ENCODE data around the gene TEPSIN. TPM values are rescaled to one million over a fixed set of nuclear protein-coding genes. Genes with fewer than 3 reads are reported as not detected.

TEPSIN gene
- total and polyA plus RNA-seq, 2 of the 13 experiments (the other 11 are each of a cell fraction or from before 2014, with no cell fraction given), result 16.1 to 18.8 TPM

- TF ChIP-seq THYN1 (CRISPR knock-in tag; IDR thresholded peaks at IDR 0.05; ENCODE audit: borderline replicate concordance, low read depth), result 0 out of 2 replicates have a peak, but pooled peaks have one; percentile 21
- TF ChIP-seq, protein P1, sequence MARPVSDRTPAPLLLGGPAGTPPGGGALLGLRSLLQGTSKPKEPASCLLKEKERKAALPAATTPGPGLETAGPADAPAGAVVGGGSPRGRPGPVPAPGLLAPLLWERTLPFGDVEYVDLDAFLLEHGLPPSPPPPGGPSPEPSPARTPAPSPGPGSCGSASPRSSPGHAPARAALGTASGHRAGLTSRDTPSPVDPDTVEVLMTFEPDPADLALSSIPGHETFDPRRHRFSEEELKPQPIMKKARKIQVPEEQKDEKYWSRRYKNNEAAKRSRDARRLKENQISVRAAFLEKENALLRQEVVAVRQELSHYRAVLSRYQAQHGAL (CRISPR knock-in tag; IDR thresholded peaks at IDR 0.05; ENCODE audit: not compliant biosample characterization), result peak; percentile 52
- TF ChIP-seq KDM1A (CRISPR knock-in tag; IDR thresholded peaks at IDR 0.05), result no peak
- TF ChIP-seq DPF2 (CRISPR knock-in tag; IDR thresholded peaks at IDR 0.05; ENCODE audit: borderline replicate concordance, low read depth), result no peak
- TF ChIP-seq KLF13 (CRISPR knock-in tag; IDR thresholded peaks at IDR 0.05), result no peak
- TF ChIP-seq, protein P2, sequence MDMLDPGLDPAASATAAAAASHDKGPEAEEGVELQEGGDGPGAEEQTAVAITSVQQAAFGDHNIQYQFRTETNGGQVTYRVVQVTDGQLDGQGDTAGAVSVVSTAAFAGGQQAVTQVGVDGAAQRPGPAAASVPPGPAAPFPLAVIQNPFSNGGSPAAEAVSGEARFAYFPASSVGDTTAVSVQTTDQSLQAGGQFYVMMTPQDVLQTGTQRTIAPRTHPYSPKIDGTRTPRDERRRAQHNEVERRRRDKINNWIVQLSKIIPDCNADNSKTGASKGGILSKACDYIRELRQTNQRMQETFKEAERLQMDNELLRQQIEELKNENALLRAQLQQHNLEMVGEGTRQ (IDR thresholded peaks at IDR 0.05; ENCODE audit: low read depth, low read length), result no peak
- TF ChIP-seq, protein P2 (CRISPR knock-in tag; IDR thresholded peaks at IDR 0.05; ENCODE audit: borderline replicate concordance), result no peak
- TF ChIP-seq ZNF367 (CRISPR knock-in tag; IDR thresholded peaks at IDR 0.05; ENCODE audit: borderline replicate concordance), result 0 out of 2 replicates have a peak, but pooled peaks have one; percentile 54
- TF ChIP-seq TOPORS (CRISPR knock-in tag; IDR thresholded peaks at IDR 0.05), result peak; percentile 74; the same call in 1 of the 2 replicates
- peak; percentile 87; the same call in 1 of the 2 replicates for TF ChIP-seq ARID2 (CRISPR knock-in tag; IDR thresholded peaks at IDR 0.05; ENCODE audit: borderline replicate concordance)
- peak; percentile 91 for TF ChIP-seq ZFY (CRISPR knock-in tag; IDR thresholded peaks at IDR 0.05)
- peak; percentile 84; the same call in 1 of the 3 replicates for TF ChIP-seq MXI1 (IDR thresholded peaks at IDR 0.05; ENCODE audit: borderline replicate concordance, low read depth, low read length)
- TF ChIP-seq CHD2 (IDR thresholded peaks at IDR 0.05; ENCODE audit: low read depth, low read length), result peak; percentile 77
- TF ChIP-seq ZNF776 (CRISPR knock-in tag; IDR thresholded peaks at IDR 0.05), result peak; percentile 77; the same call in 1 of the 2 replicates
- TF ChIP-seq KLF15 (CRISPR knock-in tag; IDR thresholded peaks at IDR 0.05; ENCODE audit: borderline replicate concordance), result no peak
- TF ChIP-seq SP2 (CRISPR knock-in tag; IDR thresholded peaks at IDR 0.05), result peak; percentile 97
- 0 out of 2 replicates have a peak, but pooled peaks have one; percentile 8 for TF ChIP-seq MAF1 (CRISPR knock-in tag; IDR thresholded peaks at IDR 0.05; ENCODE audit: borderline replicate concordance)
- no peak for TF ChIP-seq MTF2 (CRISPR knock-in tag; IDR thresholded peaks at IDR 0.05; ENCODE audit: borderline replicate concordance)
- TF ChIP-seq KDM4B (CRISPR knock-in tag; IDR thresholded peaks at IDR 0.05), result peak; percentile 31; the same call in 1 of the 2 replicates
- TF ChIP-seq ZNF335 (CRISPR knock-in tag; IDR thresholded peaks at IDR 0.05), result no peak; the same call in 1 of the 2 replicates
- TF ChIP-seq ONECUT2 (CRISPR knock-in tag; IDR thresholded peaks at IDR 0.05), result no peak
- no peak for TF ChIP-seq ZNF644 (CRISPR knock-in tag; IDR thresholded peaks at IDR 0.05; ENCODE audit: low read depth)
- no peak for TF ChIP-seq ELF3 (CRISPR knock-in tag; IDR thresholded peaks at IDR 0.05)
- no peak for TF ChIP-seq ZBTB7A (CRISPR knock-in tag; IDR thresholded peaks at IDR 0.05)
- TF ChIP-seq, protein P3, sequence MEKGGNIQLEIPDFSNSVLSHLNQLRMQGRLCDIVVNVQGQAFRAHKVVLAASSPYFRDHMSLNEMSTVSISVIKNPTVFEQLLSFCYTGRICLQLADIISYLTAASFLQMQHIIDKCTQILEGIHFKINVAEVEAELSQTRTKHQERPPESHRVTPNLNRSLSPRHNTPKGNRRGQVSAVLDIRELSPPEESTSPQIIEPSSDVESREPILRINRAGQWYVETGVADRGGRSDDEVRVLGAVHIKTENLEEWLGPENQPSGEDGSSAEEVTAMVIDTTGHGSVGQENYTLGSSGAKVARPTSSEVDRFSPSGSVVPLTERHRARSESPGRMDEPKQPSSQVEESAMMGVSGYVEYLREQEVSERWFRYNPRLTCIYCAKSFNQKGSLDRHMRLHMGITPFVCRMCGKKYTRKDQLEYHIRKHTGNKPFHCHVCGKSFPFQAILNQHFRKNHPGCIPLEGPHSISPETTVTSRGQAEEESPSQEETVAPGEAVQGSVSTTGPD (CRISPR knock-in tag; IDR thresholded peaks at IDR 0.05), result no peak
- no peak for TF ChIP-seq SMARCE1 (IDR thresholded peaks at IDR 0.05; ENCODE audit: borderline replicate concordance)
- no peak; the same call in none of the 2 replicates for TF ChIP-seq MEIS1 (CRISPR knock-in tag; IDR thresholded peaks at IDR 0.05; ENCODE audit: borderline replicate concordance)
- TF ChIP-seq MATR3 (CRISPR knock-in tag; IDR thresholded peaks at IDR 0.05), result no peak
Observed at GRCh38 chr17:81222906-81223761, 15.7 kb downstream of the TEPSIN start, which contains the start of gene CEP131 (continued).
